Endodermal cell (in vitro differentiated cells): Measurements from ENCODE around the gene TMEM209. TPM values are rescaled to one million over a fixed set of nuclear protein-coding genes. Genes with fewer than 3 reads are reported as not detected.

Source experiments
- DNase-seq: peaks from one replicate; pipeline ENCODE4 v3.0.0-alpha.2; 2017
- H3K27ac ChIP-seq: 2 replicates; pipeline ENCODE4 v1.5.1; 2013; ENCODE audit warnings: mild to moderate bottlenecking, low read depth, low read length, moderate library complexity
- H3K27me3 ChIP-seq: 2 replicates; pipeline ENCODE4 v1.6.1; 2013; ENCODE audit warnings: mild to moderate bottlenecking, low read length, moderate library complexity; ENCODE audit not compliant: insufficient read depth, control insufficient read depth, poor library complexity, severe bottlenecking
- H3K36me3 ChIP-seq: 2 replicates; pipeline ENCODE4 v1.7.0; 2013; ENCODE audit warnings: mild to moderate bottlenecking, low read length, moderate library complexity; ENCODE audit not compliant: control insufficient read depth, insufficient read depth
- H3K4me1 ChIP-seq: one replicate; pipeline ENCODE4 v1.7.0; 2013; ENCODE audit warnings: low read length; ENCODE audit not compliant: control insufficient read depth, insufficient read depth
- H3K4me3 ChIP-seq: 2 replicates; pipeline ENCODE4 v1.5.1; 2013; ENCODE audit warnings: mild to moderate bottlenecking, low read length, moderate library complexity
- H3K9ac ChIP-seq: 2 replicates; pipeline ENCODE4 v1.6.1; 2013; ENCODE audit warnings: mild to moderate bottlenecking, low read length, moderate library complexity; ENCODE audit not compliant: poor library complexity, severe bottlenecking; ENCODE audit errors: extremely low read depth
- H3K9me3 ChIP-seq: 2 replicates; pipeline ENCODE4 v1.6.1; 2013; ENCODE audit warnings: mild to moderate bottlenecking, low read length, moderate library complexity; ENCODE audit not compliant: control insufficient read depth
- H3K27ac Mint-ChIP-seq: 2 replicates; pipeline ENCODE4 v1.8.0; 2020; ENCODE audit warnings: mixed read lengths
- H3K27me3 Mint-ChIP-seq: 2 replicates; pipeline ENCODE4 v1.8.0; 2021; ENCODE audit warnings: mild to moderate bottlenecking, mixed read lengths; ENCODE audit not compliant: insufficient read depth
- H3K36me3 Mint-ChIP-seq: 2 replicates; pipeline ENCODE4 v1.8.0; 2020; ENCODE audit warnings: low read depth, mixed read lengths
- H3K4me1 Mint-ChIP-seq: 2 replicates; pipeline ENCODE4 v1.8.0; 2020; ENCODE audit warnings: mixed read lengths
- H3K4me3 Mint-ChIP-seq: 2 replicates; pipeline ENCODE4 v1.8.0; 2020; ENCODE audit warnings: mild to moderate bottlenecking, moderate library complexity, mixed read lengths
- H3K9me3 Mint-ChIP-seq: 2 replicates; pipeline ENCODE4 v1.8.0; 2020; ENCODE audit warnings: mild to moderate bottlenecking, mixed read lengths
- WGBS, 2 experiments: methylation state at CpG; one replicate each; pipeline versions ENCODE4 v1.1.5 to v1.1.7; 2013; ENCODE audit warnings: missing lambda C conversion rate in 2 of 2, mixed read lengths in 1 of 2; ENCODE audit not compliant: insufficient coverage in 1 of 2, insufficient read length in 1 of 2; 5-methylcytosine and 5-hydroxymethylcytosine counted together
- total RNA-seq, 2 donors: library from RNA; stranded (reverse); fragmentation: NEBNext Ultra II Directional in 1 of 2; extraction: Animal tissue kit (Norgen Biotek cat#: 25700) in 1 of 2; gene quantifications; 2 replicates in 1 of 2; 3 replicates in 1 of 2; pipeline ENCODE4 v1.2.1, GENCODE V29; 2021
- TF ChIP-seq, protein P1 (sequence below): fragments of 200-600 bp; sonication (generic); conservative IDR thresholded peaks from 2 replicates; pipeline ENCODE4 v1.5.0; 2021; ENCODE audit warnings: antibody characterized with exemption, mild to moderate bottlenecking

Gene TMEM209
- total RNA-seq, 2 donors from 2014 or later: 30.9 to 37.9 TPM

DNA sequence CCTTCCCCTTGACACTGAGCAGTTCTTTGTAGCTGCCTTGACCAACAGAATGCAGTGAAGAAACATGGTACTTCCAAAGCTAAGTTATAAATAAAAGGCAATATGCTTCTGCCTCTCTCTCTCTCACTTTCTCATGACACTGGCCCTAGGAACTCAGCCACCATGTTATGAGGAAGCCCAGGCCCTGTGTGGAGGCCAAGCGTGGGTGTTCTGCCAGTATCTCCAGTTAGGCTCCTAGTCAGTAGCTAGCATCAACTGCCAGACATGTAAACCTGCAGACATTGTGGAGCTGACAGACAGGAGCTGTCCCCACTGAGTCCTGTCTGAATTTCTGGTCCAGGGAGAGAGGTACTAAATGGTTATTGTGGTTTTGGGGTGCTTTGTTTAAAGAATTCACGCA, 45.2 kb downstream of the TMEM209 start:
- Histone ChIP-seq H3K27ac (no peak overlapping the region), H3K27me3 (no peaks in the 10 kb centered on the region), H3K4me1 (no peaks in the 10 kb centered on the region), H3K36me3 (peaks cover 45% of the 10 kb centered on the region), H3K9me3 (peaks cover 4% of the 10 kb centered on the region), H3K9ac (no peak overlapping the region), H3K4me3 (no peak overlapping the region)
- peaks cover 69% of the 10 kb centered on the region for H3K36me3 Mint-ChIP-seq
- H3K27ac Mint-ChIP-seq: no peak overlapping the region
- peaks cover 14% of the 10 kb centered on the region for H3K9me3 Mint-ChIP-seq
- no peaks in the 10 kb centered on the region for H3K4me1 Mint-ChIP-seq
- TF ChIP-seq, protein P1, sequence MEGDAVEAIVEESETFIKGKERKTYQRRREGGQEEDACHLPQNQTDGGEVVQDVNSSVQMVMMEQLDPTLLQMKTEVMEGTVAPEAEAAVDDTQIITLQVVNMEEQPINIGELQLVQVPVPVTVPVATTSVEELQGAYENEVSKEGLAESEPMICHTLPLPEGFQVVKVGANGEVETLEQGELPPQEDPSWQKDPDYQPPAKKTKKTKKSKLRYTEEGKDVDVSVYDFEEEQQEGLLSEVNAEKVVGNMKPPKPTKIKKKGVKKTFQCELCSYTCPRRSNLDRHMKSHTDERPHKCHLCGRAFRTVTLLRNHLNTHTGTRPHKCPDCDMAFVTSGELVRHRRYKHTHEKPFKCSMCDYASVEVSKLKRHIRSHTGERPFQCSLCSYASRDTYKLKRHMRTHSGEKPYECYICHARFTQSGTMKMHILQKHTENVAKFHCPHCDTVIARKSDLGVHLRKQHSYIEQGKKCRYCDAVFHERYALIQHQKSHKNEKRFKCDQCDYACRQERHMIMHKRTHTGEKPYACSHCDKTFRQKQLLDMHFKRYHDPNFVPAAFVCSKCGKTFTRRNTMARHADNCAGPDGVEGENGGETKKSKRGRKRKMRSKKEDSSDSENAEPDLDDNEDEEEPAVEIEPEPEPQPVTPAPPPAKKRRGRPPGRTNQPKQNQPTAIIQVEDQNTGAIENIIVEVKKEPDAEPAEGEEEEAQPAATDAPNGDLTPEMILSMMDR: no peak
- 93 to 97% methylated on average over 2 of the region's 2 CpGs for WGBS, 2 experiments
- H3K4me3 Mint-ChIP-seq: no peak overlapping the region
- no peak for DNase-seq
- no peaks in the 10 kb centered on the region for H3K27me3 Mint-ChIP-seq

DNA sequence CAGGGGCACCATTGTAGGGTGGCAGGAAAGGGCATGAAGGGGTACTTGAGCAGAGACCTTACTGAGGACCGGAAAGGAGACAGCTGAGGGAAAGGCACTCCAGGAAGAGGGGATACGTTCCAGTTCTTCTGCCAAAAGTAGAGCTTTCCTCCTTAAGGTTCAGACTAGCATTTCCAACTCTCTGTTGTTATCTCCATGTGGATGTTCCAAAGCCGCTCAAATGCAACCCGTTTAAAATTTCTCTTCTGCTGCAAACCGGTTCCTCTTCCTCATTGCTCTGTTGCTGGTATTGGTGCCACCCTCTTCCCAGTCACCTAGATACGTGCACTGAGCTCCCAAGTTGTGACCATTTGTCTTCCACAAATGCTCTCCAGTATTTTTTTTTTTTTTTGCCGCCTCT, 47.5 kb downstream of the TMEM209 start:
- peaks cover 54% of the 10 kb centered on the region for H3K36me3 Mint-ChIP-seq

DNA sequence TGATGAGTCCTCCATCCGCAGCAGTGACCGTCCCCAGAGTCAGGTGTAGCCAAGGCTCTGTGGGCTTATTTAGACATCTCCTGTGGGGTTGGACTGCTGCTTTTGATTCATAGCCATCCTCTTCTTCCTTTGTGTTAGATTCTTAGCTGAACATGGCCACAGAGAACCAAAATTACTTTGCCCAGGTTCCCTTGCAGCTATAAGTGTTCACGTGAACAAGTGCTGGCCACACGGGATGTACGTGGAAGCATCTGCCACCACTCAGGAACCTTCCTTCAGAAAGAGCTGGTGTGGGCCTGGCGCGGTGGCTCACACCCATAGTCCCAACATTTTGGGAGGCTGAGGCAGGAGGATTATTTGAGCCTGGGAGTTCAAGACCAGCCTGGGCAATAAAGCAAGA, 49.1 kb downstream of the TMEM209 start:
- Mint-ChIP-seq H3K27ac (no peak overlapping the region), H3K4me1 (no peaks in the 10 kb centered on the region), H3K9me3 (peaks cover 14% of the 10 kb centered on the region), H3K4me3 (no peak overlapping the region), H3K36me3 (peaks cover 41% of the 10 kb centered on the region), H3K27me3 (no peaks in the 10 kb centered on the region)
- Histone ChIP-seq H3K4me1 (no peaks in the 10 kb centered on the region), H3K27me3 (no peaks in the 10 kb centered on the region), H3K4me3 (no peak overlapping the region), H3K36me3 (peaks cover 21% of the 10 kb centered on the region), H3K9me3 (peaks cover 4% of the 10 kb centered on the region), H3K9ac (no peak overlapping the region), H3K27ac (no peak overlapping the region)
- no peak for DNase-seq
- TF ChIP-seq, protein P1: no peak
- 92 to 100% methylated on average over 5 to 7 of the region's 7 CpGs for WGBS, 2 experiments

More for the DNA sequence above, 47.5 kb downstream of the TMEM209 start:
- TF ChIP-seq, protein P1: no peak
- H3K27me3 ChIP-seq: no peaks in the 10 kb centered on the region
- Mint-ChIP-seq H3K4me1 (no peaks in the 10 kb centered on the region), H3K9me3 (peaks cover 14% of the 10 kb centered on the region), H3K27ac (peak overlapping the region; percentile 50), H3K27me3 (no peaks in the 10 kb centered on the region), H3K4me3 (no peak overlapping the region)
- no peak for DNase-seq
- peaks cover 4% of the 10 kb centered on the region for H3K9me3 ChIP-seq
- H3K4me1 ChIP-seq: no peaks in the 10 kb centered on the region
- peaks cover 26% of the 10 kb centered on the region for H3K36me3 ChIP-seq
- H3K27ac ChIP-seq: no peak overlapping the region
- H3K4me3 ChIP-seq: no peak overlapping the region
- WGBS, 2 experiments: 94 to 100% methylated on average over 5 to 7 of the region's 7 CpGs
- H3K9ac ChIP-seq: no peak overlapping the region
